HepG2 (cell line): ENCODE results near the gene GTF3A. TPM values are rescaled to one million over a fixed set of nuclear protein-coding genes. Genes with fewer than 3 reads are reported as not detected.

Experiments
- ATAC-seq: fragments of 200-7000 bp; cut with Tn5 transposase; 3 replicates; pipeline ENCODE4 v1.9.1; 2020; ENCODE audit warnings: mild to moderate bottlenecking, moderate library complexity
- BruUV-seq: library from RNA; stranded (reverse); fragments of 400-500 nt; replicated peaks from 2 replicates; lab custom pipeline; 2021; lab: Mats Ljungman, UMichigan
- CTCF ChIA-PET: fragments of 300-600 bp; formaldehyde crosslinking; extraction: SDS; loops from one replicate; lab custom pipeline; 2021; ENCODE audit warnings: low total read pairs, inconsistent platforms, low intra/inter-chr PET ratio; lab: Yijun Ruan, JAX
- POLR2A ChIA-PET: fragments of 350-600 bp; sonication (Branson Sonifier 250); formaldehyde crosslinking; loops from one replicate; lab custom pipeline; 2020; ENCODE audit warnings: antibody characterized with exemption, inconsistent platforms; lab: Yijun Ruan, JAX
- DNase-seq: peaks from one replicate; pipeline ENCODE4 v3.0.0-alpha.2; 2015; ENCODE audit warnings: low spot score
- FAIRE-seq: peaks from 3 replicates; lab custom pipeline; 2011; peaks lifted over from hg19 to GRCh38; lab: Jason Lieb, UNC
- H2AFZ ChIP-seq: one replicate; pipeline ENCODE4 v1.6.1; 2011; ENCODE audit warnings: low read length, inconsistent platforms
- H3K27ac ChIP-seq: fragments of 300-600 bp; 3 replicates; pipeline ENCODE4 v1.8.0; 2011; ENCODE audit warnings: mixed run types, mild to moderate bottlenecking, mixed read lengths, low read length, inconsistent platforms; ENCODE audit not compliant: insufficient read depth; ENCODE audit errors: extremely low read length
- H3K27me3 ChIP-seq, 2 experiments: fragments of 200-600 bp in 1 of 2; 2 replicates in 1 of 2; 3 replicates in 1 of 2; pipeline versions ENCODE4 v1.6.0 to v1.8.0; 2011; ENCODE audit warnings: low read length in 2 of 2, mild to moderate bottlenecking in 2 of 2, moderate library complexity in 2 of 2, inconsistent platforms in 1 of 2; ENCODE audit not compliant: insufficient read depth in 2 of 2, control insufficient read depth in 1 of 2
- H3K36me3 ChIP-seq, 2 experiments: fragments of 200-600 bp in 1 of 2; replicated peaks in 1 of 2; 2 replicates in 1 of 2; 3 replicates in 1 of 2; pipeline versions ENCODE4 v1.5.1 to v1.8.0; 2011; ENCODE audit warnings: low read length in 2 of 2, inconsistent platforms in 1 of 2; ENCODE audit not compliant: insufficient read depth in 2 of 2, control insufficient read depth in 1 of 2
- H3K4me1 ChIP-seq: 2 replicates; pipeline ENCODE4 v1.5.1; 2012; ENCODE audit warnings: low read length, inconsistent platforms; ENCODE audit not compliant: insufficient read depth
- H3K4me2 ChIP-seq: 2 replicates; pipeline ENCODE4 v1.6.0; 2011; ENCODE audit warnings: low read depth, low read length, inconsistent platforms
- H3K4me3 ChIP-seq, 3 experiments: fragments of 200-600 bp in 1 of 3; sonication (generic), shearing (Covaris generic) in 1 of 3; replicated peaks in 1 of 3; 2 replicates each; pipeline ENCODE4 v1.5.1; 2011 to 2016; ENCODE audit warnings: low read length in 3 of 3, inconsistent platforms in 2 of 3, low read depth in 2 of 3, mild to moderate bottlenecking in 2 of 3, control low read depth in 1 of 3, mixed read lengths in 1 of 3; ENCODE audit not compliant: insufficient read depth in 1 of 3
- H3K79me2 ChIP-seq: one replicate; pipeline ENCODE4 v1.6.1; 2011; ENCODE audit warnings: low read length, inconsistent platforms; ENCODE audit not compliant: insufficient read depth
- H3K9ac ChIP-seq: 2 replicates; pipeline ENCODE4 v1.6.0; 2011; ENCODE audit warnings: mild to moderate bottlenecking, low read depth, low read length, inconsistent platforms; ENCODE audit not compliant: insufficient read depth
- H3K9me3 ChIP-seq: 2 replicates; pipeline ENCODE4 v1.5.1; 2012; ENCODE audit warnings: mild to moderate bottlenecking, low read length
- H4K20me1 ChIP-seq: 2 replicates; pipeline ENCODE4 v1.6.0; 2011; ENCODE audit warnings: inconsistent platforms, mild to moderate bottlenecking, low read length, moderate library complexity; ENCODE audit not compliant: insufficient read depth
- MYNN ChIP-seq: sonication (generic); formaldehyde crosslinking; IDR thresholded peaks from 2 replicates; pipeline ENCODE4 v1.4.0; 2020; ENCODE audit warnings: mild to moderate bottlenecking, low read depth, missing genetic modification reagents
- RARG ChIP-seq: sonication (generic); formaldehyde crosslinking; IDR thresholded peaks from 2 replicates; pipeline ENCODE4 v1.4.0; 2020; ENCODE audit warnings: low read depth, mild to moderate bottlenecking, missing genetic modification reagents
- SRSF9 ChIP-seq: fragments of 200-400 bp; formaldehyde crosslinking; IDR thresholded peaks from 2 replicates; pipeline ENCODE4 v1.6.1; 2018; ENCODE audit warnings: borderline replicate concordance, mild to moderate bottlenecking, low read depth, low read length; ENCODE audit not compliant: insufficient read depth, poor library complexity, severe bottlenecking
- TGIF2 ChIP-seq: IDR thresholded peaks from 2 replicates; pipeline ENCODE4 v1.6.1; 2016; ENCODE audit warnings: control low read depth, missing compliant biosample characterization
- ZFP36 ChIP-seq: fragments of 150-350 bp; IDR thresholded peaks from 2 replicates; pipeline ENCODE4 v1.6.1; 2018; ENCODE audit warnings: borderline replicate concordance, low read length, low read depth; ENCODE audit not compliant: partially characterized antibody
- ZNF343 ChIP-seq: sonication (generic); formaldehyde crosslinking; IDR thresholded peaks from 2 replicates; pipeline ENCODE4 v1.4.0; 2020; ENCODE audit warnings: mild to moderate bottlenecking, missing genetic modification reagents
- ZNF841 ChIP-seq: sonication (generic); formaldehyde crosslinking; IDR thresholded peaks from 2 replicates; pipeline ENCODE4 v1.8.1; 2023; ENCODE audit warnings: missing genetic modification reagents, borderline replicate concordance
- WGBS: methylation state at CpG from one replicate; pipeline ENCODE4 v1.1.6; 2017; ENCODE audit warnings: low lambda C conversion rate; 5-methylcytosine and 5-hydroxymethylcytosine counted together
- in situ Hi-C: cut with HindIII; loops from 2 replicates; pipeline ENCODE4 v1.10.0; 2017; ENCODE audit warnings: low pct_unique_long_range_greater_than_20kb; ENCODE audit not compliant: extremely low pct_ligation_motif_present
- intact Hi-C: fragments of 100-400 bp; cut with micrococcal nuclease; formaldehyde crosslinking; loops from one replicate; pipeline ENCODE4 v1.10.0; 2022; ENCODE audit not compliant: unreplicated experiment
- polyA plus RNA-seq, 8 experiments: library from polyadenylated mRNA; depleted of rRNA in 3 of 8; stranded (reverse) in 7 of 8; unstranded in 1 of 8; fragments of >200 nt; fragmentation: Illumina TruSeq in 4 of 8; extraction: Trizol in 4 of 8; gene quantifications; 2 replicates each; pipeline versions ENCODE4 v1.2.1 to v1.2.3, GENCODE V29; 2011 to 2016; ENCODE audit warnings: low read depth in 4 of 8, missing spikeins in 1 of 8, mixed read lengths in 1 of 8; ENCODE audit not compliant: insufficient read depth in 1 of 8
- total RNA-seq, 5 experiments: library from RNA; depleted of rRNA; stranded (reverse); fragments of >200 nt; fragmentation: Illumina TruSeq; extraction: Trizol; gene quantifications; 2 replicates each; pipeline ENCODE4 v1.2.3, GENCODE V29; 2016; ENCODE audit warnings: low read depth in 1 of 5
- TF ChIP-seq, protein P1 (sequence below): sonication (generic); formaldehyde crosslinking; IDR thresholded peaks from 2 replicates; pipeline ENCODE4 v1.5.0; 2020; ENCODE audit warnings: mild to moderate bottlenecking, missing genetic modification reagents
- TF ChIP-seq, protein P2 (sequence below), 2 experiments: sonication (generic) in 1 of 2; formaldehyde crosslinking in 1 of 2; IDR thresholded peaks; 2 replicates each; pipeline versions ENCODE4 v1.4.0 to v1.6.1; 2016 to 2020; ENCODE audit warnings: borderline replicate concordance in 1 of 2, low read depth in 1 of 2, mild to moderate bottlenecking in 1 of 2, missing genetic modification reagents in 1 of 2
- TF ChIP-seq, protein P3 (sequence below): sonication (generic); formaldehyde crosslinking; IDR thresholded peaks from 2 replicates; pipeline ENCODE4 v1.5.1; 2020; ENCODE audit warnings: missing genetic modification reagents, mild to moderate bottlenecking, borderline replicate concordance
- TF ChIP-seq, protein P4 (sequence below): sonication (generic); formaldehyde crosslinking; conservative IDR thresholded peaks from 2 replicates; pipeline ENCODE4 v1.4.0; 2020; ENCODE audit warnings: missing genetic modification reagents
- TF ChIP-seq, protein P5 (sequence below): IDR thresholded peaks from 2 replicates; pipeline ENCODE4 v1.6.1; 2016; ENCODE audit warnings: mild to moderate bottlenecking

Gene GTF3A
- total and polyA plus RNA-seq, 2 of the 13 experiments (the other 11 are each of a cell fraction or from before 2014, with no cell fraction given) = 42.1 to 176 TPM

DNA sequence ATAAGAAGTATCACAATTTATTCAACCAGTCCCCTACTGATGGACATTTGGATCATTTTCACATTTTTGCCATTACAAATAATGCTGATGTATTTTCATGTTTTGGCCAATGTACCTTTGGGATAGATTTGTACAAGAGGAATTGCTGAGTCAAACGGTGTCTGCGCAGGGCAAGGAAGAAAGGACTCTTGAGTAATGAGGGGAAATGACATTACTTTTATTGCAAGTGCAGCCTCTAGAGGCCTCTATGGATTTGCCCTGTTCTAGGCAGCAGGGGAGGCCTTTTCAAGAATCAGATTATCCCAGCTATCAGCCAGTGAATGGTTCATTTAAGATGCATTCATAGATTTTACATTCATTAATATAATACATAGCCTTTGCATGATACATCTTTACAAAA, 32.9 kb upstream of the GTF3A start:
- BruUV-seq = no TSS peak
- H3K9me3 ChIP-seq = no peaks in the 10 kb centered on the region
- no peaks in the 10 kb centered on the region for H4K20me1 ChIP-seq
- intact Hi-C loops = no loop called here
- POLR2A ChIA-PET = no interaction called here
- H3K36me3 ChIP-seq = no peaks in the 10 kb centered on the region
- no peak for ATAC-seq
- H3K27me3 ChIP-seq = no peaks in the 10 kb centered on the region; a peak in 1 of 5 replicates
- no peak overlapping the region for H2AFZ ChIP-seq
- H3K79me2 ChIP-seq = no peaks in the 10 kb centered on the region
- H3K4me2 ChIP-seq = no peak overlapping the region
- H3K4me1 ChIP-seq = peaks cover 27% of the 10 kb centered on the region
- in situ Hi-C loops = no loop called here
- CTCF ChIA-PET = no interaction called here
- H3K9ac ChIP-seq = no peak overlapping the region
- FAIRE-seq = no peak
- H3K27ac ChIP-seq = no peak overlapping the region
- DNase-seq = no peak
- WGBS = 58% methylated on average over 2 of the region's 2 CpGs
- no peak overlapping the region for H3K4me3 ChIP-seq
- TF ChIP-seq ZNF343 (no peak), ZFP36 (no peak), ZNF841 (CRISPR knock-in tag) (no peak), RARG (no peak), TGIF2 (no peak), SRSF9 (no peak), MYNN (no peak)
- TF ChIP-seq, protein P1, sequence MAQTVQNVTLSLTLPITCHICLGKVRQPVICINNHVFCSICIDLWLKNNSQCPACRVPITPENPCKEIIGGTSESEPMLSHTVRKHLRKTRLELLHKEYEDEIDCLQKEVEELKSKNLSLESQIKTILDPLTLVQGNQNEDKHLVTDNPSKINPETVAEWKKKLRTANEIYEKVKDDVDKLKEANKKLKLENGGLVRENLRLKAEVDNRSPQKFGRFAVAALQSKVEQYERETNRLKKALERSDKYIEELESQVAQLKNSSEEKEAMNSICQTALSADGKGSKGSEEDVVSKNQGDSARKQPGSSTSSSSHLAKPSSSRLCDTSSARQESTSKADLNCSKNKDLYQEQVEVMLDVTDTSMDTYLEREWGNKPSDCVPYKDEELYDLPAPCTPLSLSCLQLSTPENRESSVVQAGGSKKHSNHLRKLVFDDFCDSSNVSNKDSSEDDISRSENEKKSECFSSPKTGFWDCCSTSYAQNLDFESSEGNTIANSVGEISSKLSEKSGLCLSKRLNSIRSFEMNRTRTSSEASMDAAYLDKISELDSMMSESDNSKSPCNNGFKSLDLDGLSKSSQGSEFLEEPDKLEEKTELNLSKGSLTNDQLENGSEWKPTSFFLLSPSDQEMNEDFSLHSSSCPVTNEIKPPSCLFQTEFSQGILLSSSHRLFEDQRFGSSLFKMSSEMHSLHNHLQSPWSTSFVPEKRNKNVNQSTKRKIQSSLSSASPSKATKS (CRISPR knock-in tag) = no peak
- TF ChIP-seq, protein P2, sequence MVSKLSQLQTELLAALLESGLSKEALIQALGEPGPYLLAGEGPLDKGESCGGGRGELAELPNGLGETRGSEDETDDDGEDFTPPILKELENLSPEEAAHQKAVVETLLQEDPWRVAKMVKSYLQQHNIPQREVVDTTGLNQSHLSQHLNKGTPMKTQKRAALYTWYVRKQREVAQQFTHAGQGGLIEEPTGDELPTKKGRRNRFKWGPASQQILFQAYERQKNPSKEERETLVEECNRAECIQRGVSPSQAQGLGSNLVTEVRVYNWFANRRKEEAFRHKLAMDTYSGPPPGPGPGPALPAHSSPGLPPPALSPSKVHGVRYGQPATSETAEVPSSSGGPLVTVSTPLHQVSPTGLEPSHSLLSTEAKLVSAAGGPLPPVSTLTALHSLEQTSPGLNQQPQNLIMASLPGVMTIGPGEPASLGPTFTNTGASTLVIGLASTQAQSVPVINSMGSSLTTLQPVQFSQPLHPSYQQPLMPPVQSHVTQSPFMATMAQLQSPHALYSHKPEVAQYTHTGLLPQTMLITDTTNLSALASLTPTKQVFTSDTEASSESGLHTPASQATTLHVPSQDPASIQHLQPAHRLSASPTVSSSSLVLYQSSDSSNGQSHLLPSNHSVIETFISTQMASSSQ (IDR thresholded peaks at IDR 0.05; ENCODE audit: low read depth) = no peak
- TF ChIP-seq, protein P2 (CRISPR knock-in tag; IDR thresholded peaks at IDR 0.05; ENCODE audit: borderline replicate concordance) = no peak
- TF ChIP-seq, protein P3, sequence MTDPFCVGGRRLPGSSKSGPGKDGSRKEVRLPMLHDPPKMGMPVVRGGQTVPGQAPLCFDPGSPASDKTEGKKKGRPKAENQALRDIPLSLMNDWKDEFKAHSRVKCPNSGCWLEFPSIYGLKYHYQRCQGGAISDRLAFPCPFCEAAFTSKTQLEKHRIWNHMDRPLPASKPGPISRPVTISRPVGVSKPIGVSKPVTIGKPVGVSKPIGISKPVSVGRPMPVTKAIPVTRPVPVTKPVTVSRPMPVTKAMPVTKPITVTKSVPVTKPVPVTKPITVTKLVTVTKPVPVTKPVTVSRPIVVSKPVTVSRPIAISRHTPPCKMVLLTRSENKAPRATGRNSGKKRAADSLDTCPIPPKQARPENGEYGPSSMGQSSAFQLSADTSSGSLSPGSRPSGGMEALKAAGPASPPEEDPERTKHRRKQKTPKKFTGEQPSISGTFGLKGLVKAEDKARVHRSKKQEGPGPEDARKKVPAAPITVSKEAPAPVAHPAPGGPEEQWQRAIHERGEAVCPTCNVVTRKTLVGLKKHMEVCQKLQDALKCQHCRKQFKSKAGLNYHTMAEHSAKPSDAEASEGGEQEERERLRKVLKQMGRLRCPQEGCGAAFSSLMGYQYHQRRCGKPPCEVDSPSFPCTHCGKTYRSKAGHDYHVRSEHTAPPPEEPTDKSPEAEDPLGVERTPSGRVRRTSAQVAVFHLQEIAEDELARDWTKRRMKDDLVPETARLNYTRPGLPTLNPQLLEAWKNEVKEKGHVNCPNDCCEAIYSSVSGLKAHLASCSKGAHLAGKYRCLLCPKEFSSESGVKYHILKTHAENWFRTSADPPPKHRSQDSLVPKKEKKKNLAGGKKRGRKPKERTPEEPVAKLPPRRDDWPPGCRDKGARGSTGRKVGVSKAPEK (CRISPR knock-in tag) = no peak
- TF ChIP-seq, protein P4, sequence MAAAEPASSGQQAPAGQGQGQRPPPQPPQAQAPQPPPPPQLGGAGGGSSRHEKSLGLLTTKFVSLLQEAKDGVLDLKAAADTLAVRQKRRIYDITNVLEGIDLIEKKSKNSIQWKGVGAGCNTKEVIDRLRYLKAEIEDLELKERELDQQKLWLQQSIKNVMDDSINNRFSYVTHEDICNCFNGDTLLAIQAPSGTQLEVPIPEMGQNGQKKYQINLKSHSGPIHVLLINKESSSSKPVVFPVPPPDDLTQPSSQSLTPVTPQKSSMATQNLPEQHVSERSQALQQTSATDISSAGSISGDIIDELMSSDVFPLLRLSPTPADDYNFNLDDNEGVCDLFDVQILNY (CRISPR knock-in tag) = no peak
- TF ChIP-seq, protein P5, sequence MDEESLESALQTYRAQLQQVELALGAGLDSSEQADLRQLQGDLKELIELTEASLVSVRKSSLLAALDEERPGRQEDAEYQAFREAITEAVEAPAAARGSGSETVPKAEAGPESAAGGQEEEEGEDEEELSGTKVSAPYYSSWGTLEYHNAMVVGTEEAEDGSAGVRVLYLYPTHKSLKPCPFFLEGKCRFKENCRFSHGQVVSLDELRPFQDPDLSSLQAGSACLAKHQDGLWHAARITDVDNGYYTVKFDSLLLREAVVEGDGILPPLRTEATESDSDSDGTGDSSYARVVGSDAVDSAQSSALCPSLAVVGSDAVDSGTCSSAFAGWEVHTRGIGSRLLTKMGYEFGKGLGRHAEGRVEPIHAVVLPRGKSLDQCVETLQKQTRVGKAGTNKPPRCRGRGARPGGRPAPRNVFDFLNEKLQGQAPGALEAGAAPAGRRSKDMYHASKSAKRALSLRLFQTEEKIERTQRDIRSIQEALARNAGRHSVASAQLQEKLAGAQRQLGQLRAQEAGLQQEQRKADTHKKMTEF = no peak
